HG03520 (cell line): ENCODE results near the gene SCARB1.

Experiments
- ATAC-seq: cut with Tn5 transposase; IDR thresholded peaks from one replicate; pipeline ENCODE4 v1.9.1; 2021; ENCODE audit warnings: mild to moderate bottlenecking, moderate library complexity; ENCODE audit not compliant: unreplicated experiment

Gene SCARB1

DNA sequence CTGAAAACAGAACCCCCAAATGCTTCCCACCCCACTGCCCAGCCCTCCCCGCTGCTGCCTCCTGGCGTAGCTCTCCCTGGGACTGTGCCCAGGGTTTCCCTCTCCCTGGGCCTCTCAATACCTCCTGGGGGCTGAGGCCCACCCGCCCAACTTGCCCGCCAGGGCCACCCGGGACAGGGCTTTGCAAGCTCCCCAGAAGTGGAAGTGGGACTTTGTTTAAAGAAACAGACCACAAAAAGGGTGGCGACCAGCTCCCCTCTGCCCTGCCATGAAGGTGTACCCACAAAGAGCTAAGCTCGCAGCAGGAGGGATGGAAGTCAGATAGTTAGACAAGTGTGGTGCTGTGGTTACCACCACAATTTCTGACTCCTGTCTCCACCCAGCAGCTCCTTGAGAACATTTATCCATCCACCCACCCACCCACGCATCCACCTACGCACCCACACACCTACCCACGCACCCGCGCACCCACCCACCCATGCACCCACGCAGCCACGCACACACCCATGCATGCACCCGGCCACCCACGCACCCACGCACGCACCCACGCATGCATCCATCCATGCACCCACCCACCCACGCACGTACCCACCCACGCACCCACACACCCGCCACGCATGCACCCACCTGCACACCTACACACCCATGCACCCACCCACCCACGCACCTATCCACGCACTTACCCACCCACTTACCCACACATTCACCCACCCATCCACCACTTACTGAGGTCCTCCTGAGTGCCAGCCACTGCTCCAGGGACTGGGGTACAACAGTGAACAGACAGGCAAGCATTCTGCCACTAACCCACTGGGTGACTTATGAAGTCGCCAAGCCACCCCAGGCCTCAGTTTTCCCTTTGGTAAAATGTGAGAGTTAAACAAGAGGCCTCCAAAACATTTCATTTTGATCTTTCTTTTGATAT is 127.3 kb downstream of the SCARB1 start:
- ATAC-seq: no peak

DNA sequence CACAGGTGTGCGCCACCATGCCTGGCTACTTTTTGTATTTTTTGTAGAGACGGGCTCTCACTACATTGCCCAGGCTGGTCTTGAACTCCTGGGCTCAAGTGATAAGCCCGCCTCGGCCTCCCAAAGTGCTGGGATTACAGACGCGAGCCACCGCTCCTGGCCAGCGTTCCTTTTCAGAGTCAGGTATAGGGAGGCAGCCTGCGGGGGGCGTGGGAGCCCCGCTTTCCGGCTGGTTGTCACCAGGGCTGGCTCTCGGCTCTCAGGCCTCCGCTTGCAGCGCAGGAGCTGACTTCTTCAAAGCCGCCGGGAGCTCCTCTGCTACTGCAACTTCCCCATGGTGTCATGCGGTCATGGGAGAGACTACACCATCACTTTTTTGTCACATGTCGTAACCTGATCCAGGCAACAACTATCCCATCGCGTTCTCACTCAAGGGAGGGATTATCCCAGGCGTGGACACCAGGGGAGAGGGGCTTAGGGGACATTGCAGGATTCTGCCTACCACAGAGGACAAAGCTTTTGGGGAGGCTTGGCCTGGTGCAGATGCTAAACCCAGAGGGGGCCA is 129.4 kb downstream of the SCARB1 start:
- ATAC-seq: no peak

- no peak for ATAC-seq
Measured at GRCh38 chr12:124733086-124733485, 130.6 kb downstream of the SCARB1 start.

DNA sequence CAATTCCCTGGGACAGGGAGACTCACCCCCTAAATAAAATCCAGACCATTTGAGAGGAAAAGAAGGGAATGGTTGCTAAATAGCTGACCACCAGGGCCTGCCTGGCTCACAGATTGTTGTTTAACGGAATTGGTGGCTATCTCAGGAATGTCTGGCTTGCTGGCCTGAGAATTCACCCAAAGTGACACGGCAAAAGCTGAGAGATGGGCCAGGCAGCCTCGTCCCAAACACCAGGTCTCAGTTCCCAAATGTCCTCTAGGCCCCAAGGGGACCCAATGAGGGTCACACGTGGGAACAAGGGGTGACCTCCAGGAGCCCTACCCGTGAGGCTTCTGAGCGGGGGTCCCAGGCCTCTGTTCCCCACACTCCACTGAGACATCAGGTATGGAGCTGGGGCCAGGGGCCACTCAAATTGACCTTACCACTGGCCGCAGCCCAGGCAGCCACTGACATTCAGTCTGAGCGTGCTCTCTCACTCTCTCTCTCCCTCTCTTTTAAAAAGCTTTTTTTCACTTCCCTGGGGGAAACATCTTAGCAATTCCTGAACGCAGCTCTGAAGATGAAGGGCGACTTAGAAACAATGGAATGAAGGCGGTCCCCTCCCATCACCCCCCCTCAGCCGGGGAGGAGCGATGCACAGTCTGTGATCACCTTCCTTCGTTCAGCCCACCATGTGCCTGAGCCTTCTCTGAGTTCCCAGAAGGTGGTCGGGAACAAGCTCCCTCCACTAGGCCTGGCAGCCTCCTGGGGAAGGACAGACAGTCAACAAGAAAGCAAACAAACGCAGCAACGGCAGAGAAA is 131.2 kb downstream of the SCARB1 start:
- ATAC-seq: no peak

DNA sequence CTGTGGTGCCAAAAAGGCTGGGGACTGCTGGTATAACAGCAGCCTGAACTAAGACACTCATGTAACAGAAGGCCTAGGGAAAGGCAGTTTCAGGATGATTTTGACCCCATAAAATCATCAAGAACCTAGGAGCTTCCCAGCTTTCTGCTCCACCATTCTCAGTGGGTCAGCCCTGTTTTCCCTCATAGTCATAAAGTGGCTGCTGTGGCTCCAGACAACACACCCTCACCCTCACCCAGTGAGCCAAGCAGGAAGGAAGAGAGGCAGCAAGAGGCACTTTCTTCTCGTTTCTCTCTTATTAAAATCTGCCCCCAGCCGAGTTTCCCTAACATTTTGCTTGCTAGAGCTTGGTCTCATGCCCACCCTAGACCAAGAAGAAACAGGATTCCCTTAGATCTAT is 131.8 kb downstream of the SCARB1 start:
- ATAC-seq: no peak

DNA sequence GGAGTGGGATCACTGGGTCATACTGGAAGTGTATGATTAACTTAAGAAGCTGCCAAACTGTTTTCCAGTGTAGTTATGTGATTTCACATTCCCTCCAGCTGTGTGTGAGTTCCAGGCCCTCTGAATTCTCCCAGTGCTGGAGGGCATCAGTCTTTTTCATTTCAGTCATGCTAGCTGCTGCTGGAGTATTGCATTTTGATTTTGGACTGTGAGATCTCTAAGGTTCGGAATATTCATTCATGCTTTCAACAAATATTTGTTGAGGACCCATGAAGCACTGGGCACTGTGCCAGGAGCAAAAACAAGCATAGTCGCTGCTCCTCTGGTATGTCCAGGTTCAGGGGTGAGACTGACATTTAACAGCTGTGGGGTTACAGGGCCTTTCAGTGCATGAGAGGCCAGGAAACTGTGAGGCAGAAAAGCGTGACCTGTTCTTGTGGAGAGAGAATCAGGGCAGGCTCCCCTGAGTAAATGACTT is 133.2 kb downstream of the SCARB1 start:
- no peak for ATAC-seq

DNA sequence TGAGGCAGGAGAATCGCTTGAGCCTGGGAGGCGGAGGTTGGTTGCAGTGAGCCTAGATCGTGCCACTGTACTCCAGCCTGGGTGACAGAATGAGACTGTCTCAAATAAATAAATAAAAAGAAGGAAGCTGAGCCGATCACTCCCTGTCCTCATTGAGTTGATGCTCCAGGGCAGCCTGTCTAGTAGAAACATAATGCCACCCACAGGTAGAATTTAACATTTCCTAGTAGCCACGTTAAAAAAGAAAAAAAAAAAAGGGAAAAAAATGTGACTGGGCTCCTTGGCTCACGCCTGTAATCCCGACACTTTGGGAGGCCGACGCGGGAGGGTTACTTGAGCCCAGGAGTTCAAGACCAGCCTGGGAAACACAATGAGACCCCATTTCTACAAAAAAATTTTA is 135.7 kb downstream of the SCARB1 start:
- no peak for ATAC-seq

- ATAC-seq: no peak
Measured at GRCh38 chr12:124727264-124727800, 136.3 kb downstream of the SCARB1 start.
